IMR-90 (cell line): ENCODE results near the gene FAM193A.

ENCODE experiments used
- CEBPB ChIP-seq: IDR thresholded peaks from 2 replicates; pipeline ENCODE4 v1.6.1; 2012; ENCODE audit warnings: low read depth, low read length, improper control_type of control experiment
- CHD1 ChIP-seq: IDR thresholded peaks from 2 replicates; pipeline ENCODE4 v1.6.1; 2012; ENCODE audit warnings: low read depth, low read length, improper control_type of control experiment
- MAFK ChIP-seq: IDR thresholded peaks from 2 replicates; pipeline ENCODE4 v1.6.1; 2012; ENCODE audit warnings: low read depth, low read length, improper control_type of control experiment
- MAZ ChIP-seq: IDR thresholded peaks from 2 replicates; pipeline ENCODE4 v1.6.1; 2012; ENCODE audit warnings: low read depth, mild to moderate bottlenecking, low read length, improper control_type of control experiment, moderate library complexity, borderline replicate concordance
- MXI1 ChIP-seq: IDR thresholded peaks from 2 replicates; pipeline ENCODE4 v1.6.1; 2012; ENCODE audit warnings: low read depth, mild to moderate bottlenecking, low read length, moderate library complexity, borderline replicate concordance
- POLR2A ChIP-seq: IDR thresholded peaks from 2 replicates; pipeline ENCODE4 v1.6.1; 2012; ENCODE audit warnings: mild to moderate bottlenecking, low read depth, low read length
- RAD21 ChIP-seq: IDR thresholded peaks from 2 replicates; pipeline ENCODE4 v1.6.1; 2012; ENCODE audit warnings: low read length, improper control_type of control experiment
- USF2 ChIP-seq: fragments of 150-350 bp; IDR thresholded peaks from 2 replicates; pipeline ENCODE4 v1.6.1; 2017; ENCODE audit warnings: mild to moderate bottlenecking, antibody characterized with exemption, low read length, low read depth
- TF ChIP-seq, protein P1 (sequence below): conservative IDR thresholded peaks from 2 replicates; pipeline ENCODE4 v1.5.1; 2012; ENCODE audit warnings: mild to moderate bottlenecking, low read depth, low read length, improper control_type of control experiment

DNA sequence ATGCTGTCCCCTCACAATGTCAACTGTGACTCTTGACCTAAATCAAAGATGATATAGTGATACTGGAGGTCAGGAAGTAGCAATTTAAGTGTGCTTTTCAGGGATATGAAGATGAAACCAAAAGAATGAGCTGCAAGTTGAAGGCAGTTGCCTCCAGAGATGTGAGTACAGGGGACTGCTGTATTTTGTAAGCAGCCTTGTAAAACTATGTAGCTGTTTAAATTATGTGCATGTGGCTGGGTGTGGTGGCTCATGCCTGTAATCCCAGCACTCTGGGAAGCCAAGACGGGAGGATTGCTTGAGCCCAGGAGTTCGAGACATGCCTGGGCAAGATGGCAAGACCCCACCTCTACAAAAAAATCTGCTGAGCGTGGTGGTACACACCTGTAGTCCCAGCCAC lies 234.8 kb downstream of the FAM193A start:
- TF ChIP-seq, protein P1, sequence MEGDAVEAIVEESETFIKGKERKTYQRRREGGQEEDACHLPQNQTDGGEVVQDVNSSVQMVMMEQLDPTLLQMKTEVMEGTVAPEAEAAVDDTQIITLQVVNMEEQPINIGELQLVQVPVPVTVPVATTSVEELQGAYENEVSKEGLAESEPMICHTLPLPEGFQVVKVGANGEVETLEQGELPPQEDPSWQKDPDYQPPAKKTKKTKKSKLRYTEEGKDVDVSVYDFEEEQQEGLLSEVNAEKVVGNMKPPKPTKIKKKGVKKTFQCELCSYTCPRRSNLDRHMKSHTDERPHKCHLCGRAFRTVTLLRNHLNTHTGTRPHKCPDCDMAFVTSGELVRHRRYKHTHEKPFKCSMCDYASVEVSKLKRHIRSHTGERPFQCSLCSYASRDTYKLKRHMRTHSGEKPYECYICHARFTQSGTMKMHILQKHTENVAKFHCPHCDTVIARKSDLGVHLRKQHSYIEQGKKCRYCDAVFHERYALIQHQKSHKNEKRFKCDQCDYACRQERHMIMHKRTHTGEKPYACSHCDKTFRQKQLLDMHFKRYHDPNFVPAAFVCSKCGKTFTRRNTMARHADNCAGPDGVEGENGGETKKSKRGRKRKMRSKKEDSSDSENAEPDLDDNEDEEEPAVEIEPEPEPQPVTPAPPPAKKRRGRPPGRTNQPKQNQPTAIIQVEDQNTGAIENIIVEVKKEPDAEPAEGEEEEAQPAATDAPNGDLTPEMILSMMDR, result no peak
- TF ChIP-seq MAZ, result no peak
- TF ChIP-seq RAD21, result no peak
- no peak for TF ChIP-seq POLR2A
- TF ChIP-seq CHD1, result no peak
- TF ChIP-seq MXI1, result no peak
- TF ChIP-seq CEBPB, result no peak
- TF ChIP-seq MAFK, result no peak
- no peak for TF ChIP-seq USF2
